HUES6 (cell line): ENCODE results near the gene IL18R1.

Source experiments
- H3K27ac ChIP-seq: 2 replicates; pipeline ENCODE4 v1.7.0; 2013; ENCODE audit warnings: low read depth, mild to moderate bottlenecking, low read length, inconsistent platforms
- H3K27me3 ChIP-seq: 2 replicates; pipeline ENCODE4 v1.6.1; 2013; ENCODE audit warnings: low read length; ENCODE audit not compliant: control insufficient read depth, insufficient read depth
- H3K36me3 ChIP-seq: 2 replicates; pipeline ENCODE4 v1.6.1; 2013; ENCODE audit warnings: low read length; ENCODE audit not compliant: control insufficient read depth, insufficient read depth
- H3K4me1 ChIP-seq: 2 replicates; pipeline ENCODE4 v1.6.1; 2013; ENCODE audit warnings: low read length; ENCODE audit not compliant: control insufficient read depth, insufficient read depth
- H3K4me3 ChIP-seq: 2 replicates; pipeline ENCODE4 v1.5.1; 2013; ENCODE audit warnings: low read depth, low read length
- H3K9ac ChIP-seq: one replicate; pipeline ENCODE4 v1.6.1; 2013; ENCODE audit warnings: mild to moderate bottlenecking, low read length
- H3K9me3 ChIP-seq: 2 replicates; pipeline ENCODE4 v1.6.1; 2013; ENCODE audit warnings: low read depth, low read length; ENCODE audit not compliant: control insufficient read depth, insufficient read depth

Gene IL18R1

GRCh38 chr2:102392096-102392495, 36.5 kb downstream of the IL18R1 start:
- Histone ChIP-seq H3K27me3 (no peaks in the 10 kb centered on the region), H3K36me3 (no peaks in the 10 kb centered on the region), H3K9ac (no peak overlapping the region), H3K4me3 (no peak overlapping the region), H3K9me3 (no peaks in the 10 kb centered on the region), H3K4me1 (no peaks in the 10 kb centered on the region), H3K27ac (no peak overlapping the region)

- no peaks in the 10 kb centered on the region for H3K9me3 ChIP-seq
- H3K36me3 ChIP-seq = no peaks in the 10 kb centered on the region
- no peaks in the 10 kb centered on the region for H3K4me1 ChIP-seq
- no peak overlapping the region for H3K9ac ChIP-seq
- no peak overlapping the region for H3K27ac ChIP-seq
- H3K27me3 ChIP-seq = no peaks in the 10 kb centered on the region
- H3K4me3 ChIP-seq = no peak overlapping the region
Observed at GRCh38 chr2:102392942-102393341, 37.3 kb downstream of the IL18R1 start.

GRCh38 chr2:102396012-102396411, 40.4 kb downstream of the IL18R1 start:
- Histone ChIP-seq H3K4me1 (no peaks in the 10 kb centered on the region), H3K4me3 (no peak overlapping the region), H3K36me3 (no peaks in the 10 kb centered on the region), H3K9ac (no peak overlapping the region), H3K27me3 (no peaks in the 10 kb centered on the region), H3K9me3 (no peaks in the 10 kb centered on the region), H3K27ac (no peak overlapping the region)

GRCh38 chr2:102397209-102397608, 41.6 kb downstream of the IL18R1 start:
- Histone ChIP-seq H3K9ac (no peak overlapping the region), H3K9me3 (no peaks in the 10 kb centered on the region), H3K4me1 (no peaks in the 10 kb centered on the region)

GRCh38 chr2:102399499-102400141, 44.0 kb downstream of the IL18R1 start:
- Histone ChIP-seq H3K4me3 (no peak overlapping the region), H3K9ac (no peak overlapping the region)

More at GRCh38 chr2:102397209-102397608, 41.6 kb downstream of the IL18R1 start:
- Histone ChIP-seq H3K36me3 (no peaks in the 10 kb centered on the region), H3K4me3 (no peak overlapping the region), H3K27me3 (no peaks in the 10 kb centered on the region), H3K27ac (no peak overlapping the region)

GRCh38 chr2:102401456-102401855, 45.9 kb downstream of the IL18R1 start:
- H3K27ac ChIP-seq = no peak overlapping the region
- no peaks in the 10 kb centered on the region for H3K27me3 ChIP-seq
- H3K4me3 ChIP-seq = no peak overlapping the region
- H3K9me3 ChIP-seq = no peaks in the 10 kb centered on the region
- H3K36me3 ChIP-seq = no peaks in the 10 kb centered on the region
- H3K9ac ChIP-seq = no peak overlapping the region
- H3K4me1 ChIP-seq = no peaks in the 10 kb centered on the region

More at GRCh38 chr2:102399499-102400141, 44.0 kb downstream of the IL18R1 start:
- Histone ChIP-seq H3K27ac (no peak overlapping the region), H3K27me3 (no peaks in the 10 kb centered on the region), H3K36me3 (no peaks in the 10 kb centered on the region), H3K9me3 (no peaks in the 10 kb centered on the region), H3K4me1 (no peaks in the 10 kb centered on the region)

GRCh38 chr2:102401865-102402264, 46.3 kb downstream of the IL18R1 start:
- Histone ChIP-seq H3K27me3 (no peaks in the 10 kb centered on the region), H3K9me3 (no peaks in the 10 kb centered on the region), H3K4me1 (no peaks in the 10 kb centered on the region), H3K9ac (no peak overlapping the region), H3K4me3 (no peak overlapping the region), H3K36me3 (no peaks in the 10 kb centered on the region), H3K27ac (no peak overlapping the region)

- Histone ChIP-seq H3K9me3 (peaks cover 25% of the 10 kb centered on the region), H3K27me3 (no peaks in the 10 kb centered on the region), H3K9ac (no peak overlapping the region), H3K27ac (no peak overlapping the region), H3K4me1 (no peaks in the 10 kb centered on the region), H3K36me3 (no peaks in the 10 kb centered on the region), H3K4me3 (no peak overlapping the region)
Observed at GRCh38 chr2:102410952-102411351, 55.4 kb downstream of the IL18R1 start.

- Histone ChIP-seq H3K9ac (no peak overlapping the region), H3K27ac (no peak overlapping the region), H3K27me3 (no peaks in the 10 kb centered on the region), H3K4me3 (no peak overlapping the region), H3K9me3 (peaks cover 25% of the 10 kb centered on the region), H3K4me1 (no peaks in the 10 kb centered on the region), H3K36me3 (no peaks in the 10 kb centered on the region)
Observed at GRCh38 chr2:102412199-102412598, 56.6 kb downstream of the IL18R1 start.

- H3K27ac ChIP-seq = no peak overlapping the region
- H3K36me3 ChIP-seq = no peaks in the 10 kb centered on the region
- peaks cover 12% of the 10 kb centered on the region; the same call in 1 of the 2 replicates for H3K9me3 ChIP-seq
- peaks cover 4% of the 10 kb centered on the region; the same call in 1 of the 2 replicates for H3K27me3 ChIP-seq
- H3K4me3 ChIP-seq = no peak overlapping the region
- H3K9ac ChIP-seq = no peak overlapping the region
- H3K4me1 ChIP-seq = no peaks in the 10 kb centered on the region
Observed at GRCh38 chr2:102417946-102418345, 62.4 kb downstream of the IL18R1 start.

- peaks cover 10% of the 10 kb centered on the region; the same call in 1 of the 2 replicates for H3K9me3 ChIP-seq
- H3K27me3 ChIP-seq = peaks cover 4% of the 10 kb centered on the region; the same call in 1 of the 2 replicates
- no peaks in the 10 kb centered on the region for H3K4me1 ChIP-seq
- H3K27ac ChIP-seq = no peak overlapping the region
- H3K4me3 ChIP-seq = no peak overlapping the region
- no peak overlapping the region for H3K9ac ChIP-seq
- H3K36me3 ChIP-seq = no peaks in the 10 kb centered on the region
Observed at GRCh38 chr2:102418421-102418961, 62.9 kb downstream of the IL18R1 start.
